ENCODE data around the gene EPHB1. TPM values are rescaled to one million over a fixed set of nuclear protein-coding genes. Genes with fewer than 3 reads are reported as not detected.

EPHB1 gene
- total RNA-seq, 4 donors from 2014 or later = 2.6 to 5.3 (median 3.1) TPM; not detected in 1

DNA sequence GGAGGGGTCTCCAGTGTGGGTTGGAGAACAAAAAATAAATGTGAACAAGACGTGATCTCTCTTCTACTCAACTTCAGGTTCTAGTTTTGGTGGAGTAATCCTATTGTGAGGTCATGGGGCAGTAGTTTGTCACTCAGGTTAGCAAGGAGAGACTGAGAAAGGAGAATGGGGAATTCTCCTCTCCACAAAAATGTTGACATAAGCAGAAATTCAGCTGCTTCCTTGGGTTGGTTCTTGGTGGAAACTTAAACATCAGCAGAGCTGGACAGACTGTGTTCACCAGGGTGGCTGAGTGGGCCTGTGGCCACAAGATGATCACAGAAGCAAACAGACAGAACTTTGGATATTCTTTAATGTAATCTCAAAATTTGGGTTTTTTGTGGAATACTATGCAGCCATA, 78.7 kb downstream of the EPHB1 start:
- no peak overlapping the region for H3K27ac ChIP-seq
- no peaks in the 10 kb centered on the region for H3K4me1 ChIP-seq
- H3K36me3 ChIP-seq = no peaks in the 10 kb centered on the region
- TF ChIP-seq POLR2A (IDR thresholded peaks at IDR 0.05) = no peak
- TF ChIP-seq, protein P1, sequence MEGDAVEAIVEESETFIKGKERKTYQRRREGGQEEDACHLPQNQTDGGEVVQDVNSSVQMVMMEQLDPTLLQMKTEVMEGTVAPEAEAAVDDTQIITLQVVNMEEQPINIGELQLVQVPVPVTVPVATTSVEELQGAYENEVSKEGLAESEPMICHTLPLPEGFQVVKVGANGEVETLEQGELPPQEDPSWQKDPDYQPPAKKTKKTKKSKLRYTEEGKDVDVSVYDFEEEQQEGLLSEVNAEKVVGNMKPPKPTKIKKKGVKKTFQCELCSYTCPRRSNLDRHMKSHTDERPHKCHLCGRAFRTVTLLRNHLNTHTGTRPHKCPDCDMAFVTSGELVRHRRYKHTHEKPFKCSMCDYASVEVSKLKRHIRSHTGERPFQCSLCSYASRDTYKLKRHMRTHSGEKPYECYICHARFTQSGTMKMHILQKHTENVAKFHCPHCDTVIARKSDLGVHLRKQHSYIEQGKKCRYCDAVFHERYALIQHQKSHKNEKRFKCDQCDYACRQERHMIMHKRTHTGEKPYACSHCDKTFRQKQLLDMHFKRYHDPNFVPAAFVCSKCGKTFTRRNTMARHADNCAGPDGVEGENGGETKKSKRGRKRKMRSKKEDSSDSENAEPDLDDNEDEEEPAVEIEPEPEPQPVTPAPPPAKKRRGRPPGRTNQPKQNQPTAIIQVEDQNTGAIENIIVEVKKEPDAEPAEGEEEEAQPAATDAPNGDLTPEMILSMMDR (IDR thresholded peaks at IDR 0.05) = no peak
- intact Hi-C loops (cut with DNase I; ENCODE audit: low total_unique reads) = no loop called here
- no peak for DNase-seq
- H3K9me3 ChIP-seq = no peaks in the 10 kb centered on the region
- H3K27me3 ChIP-seq = no peaks in the 10 kb centered on the region
- H3K4me3 ChIP-seq = no peak overlapping the region

DNA sequence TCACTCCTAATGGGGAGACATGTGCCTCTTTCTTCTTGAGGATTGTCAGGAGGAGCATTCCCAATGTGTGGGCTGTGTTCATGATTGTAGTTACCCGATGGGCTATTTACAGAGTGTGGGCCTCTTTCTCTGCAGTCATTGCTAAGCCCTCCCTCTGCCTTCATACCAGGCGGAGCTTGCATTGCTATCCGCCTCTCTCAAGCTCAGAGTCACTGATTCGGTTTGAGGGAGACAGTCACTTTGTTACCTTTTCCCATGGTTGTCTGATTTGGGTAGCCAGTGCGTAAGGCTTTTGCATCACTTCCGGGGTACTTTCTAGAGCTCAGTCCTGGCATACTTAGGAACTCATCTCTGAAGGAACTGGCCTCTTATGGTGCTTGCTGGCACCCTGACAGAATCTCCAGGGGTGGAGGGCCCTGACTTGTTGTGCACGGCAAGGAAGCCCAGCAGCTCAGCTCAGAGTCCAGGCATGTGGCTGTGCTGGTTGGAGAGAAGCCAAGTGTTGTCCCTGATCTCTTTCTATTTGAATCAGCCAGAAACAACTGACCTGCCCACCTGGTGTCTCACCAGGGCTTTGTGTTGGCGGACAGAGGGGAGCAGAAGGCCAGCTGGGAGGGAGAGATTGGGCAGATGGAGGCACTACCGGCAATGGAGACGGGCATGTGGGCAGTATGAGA, 79.8 kb downstream of the EPHB1 start:
- Histone ChIP-seq H3K36me3 (no peaks in the 10 kb centered on the region), H3K4me1 (no peaks in the 10 kb centered on the region), H3K27me3 (no peaks in the 10 kb centered on the region), H3K9me3 (no peaks in the 10 kb centered on the region), H3K4me3 (no peak overlapping the region), H3K27ac (no peak overlapping the region)
- no peak for DNase-seq
- intact Hi-C loops (cut with DNase I; ENCODE audit: low total_unique reads) = no loop called here
- TF ChIP-seq, protein P1 (IDR thresholded peaks at IDR 0.05) = no peak
- TF ChIP-seq POLR2A (IDR thresholded peaks at IDR 0.05) = no peak

- H3K36me3 ChIP-seq = no peaks in the 10 kb centered on the region
- intact Hi-C loops (cut with DNase I; ENCODE audit: low total_unique reads) = no loop called here
- TF ChIP-seq POLR2A (IDR thresholded peaks at IDR 0.05) = no peak
- TF ChIP-seq, protein P1 (IDR thresholded peaks at IDR 0.05) = no peak
- no peaks in the 10 kb centered on the region for H3K4me1 ChIP-seq
- H3K27ac ChIP-seq = no peak overlapping the region
- H3K9me3 ChIP-seq = no peaks in the 10 kb centered on the region
- H3K4me3 ChIP-seq = no peak overlapping the region
- DNase-seq = no peak
- H3K27me3 ChIP-seq = no peaks in the 10 kb centered on the region
Measured at GRCh38 chr3:134876836-134877235, 81.8 kb downstream of the EPHB1 start.

DNA sequence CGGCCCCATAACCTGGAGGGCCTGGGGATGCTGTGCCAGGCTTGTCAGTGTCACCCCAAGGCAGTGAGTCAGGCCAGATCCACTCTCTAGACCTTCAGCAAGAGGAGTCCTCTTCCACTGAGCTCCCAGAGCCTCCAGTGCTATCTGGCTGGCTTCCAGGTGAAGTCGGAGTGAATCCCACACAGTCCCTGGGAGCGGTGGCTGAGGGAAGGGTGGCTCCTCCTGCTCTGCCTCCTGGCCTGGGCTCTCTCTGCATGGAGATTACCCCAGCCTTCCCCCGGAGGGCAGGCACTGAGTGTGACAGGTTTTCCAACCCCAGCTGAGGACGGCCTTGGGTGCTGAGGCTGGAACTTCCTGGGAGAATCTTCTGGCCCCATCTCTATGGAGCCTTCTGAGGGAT, 82.7 kb downstream of the EPHB1 start:
- H3K4me3 ChIP-seq = no peak overlapping the region
- H3K36me3 ChIP-seq = no peaks in the 10 kb centered on the region
- H3K27ac ChIP-seq = no peak overlapping the region
- no peak for DNase-seq
- H3K9me3 ChIP-seq = no peaks in the 10 kb centered on the region
- H3K27me3 ChIP-seq = no peaks in the 10 kb centered on the region
- TF ChIP-seq POLR2A (IDR thresholded peaks at IDR 0.05) = no peak
- TF ChIP-seq, protein P1 (IDR thresholded peaks at IDR 0.05) = no peak
- no peaks in the 10 kb centered on the region for H3K4me1 ChIP-seq
- intact Hi-C loops (cut with DNase I; ENCODE audit: low total_unique reads) = no loop called here

DNA sequence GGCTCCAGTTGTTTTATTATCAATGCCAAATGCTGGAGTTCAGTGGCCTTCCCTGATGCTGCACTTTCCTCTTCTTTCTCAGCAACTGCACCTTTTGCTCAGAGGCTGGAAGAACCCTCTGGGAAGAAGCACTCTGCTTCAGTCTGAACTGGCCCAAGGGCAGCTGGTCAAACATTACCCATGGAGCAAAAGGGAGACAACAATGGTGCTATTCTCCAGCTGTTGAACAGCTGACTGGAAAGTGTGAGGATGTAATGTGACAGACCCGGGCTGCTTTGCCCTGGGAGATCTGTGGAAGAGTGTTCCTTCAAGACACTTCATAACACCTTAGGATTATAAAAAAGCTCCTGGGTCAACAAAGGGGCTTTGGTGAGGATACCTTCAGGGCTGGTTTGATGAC, 84.9 kb downstream of the EPHB1 start:
- intact Hi-C loops (cut with DNase I; ENCODE audit: low total_unique reads) = no loop called here
- no peak for DNase-seq
- Histone ChIP-seq H3K27me3 (no peaks in the 10 kb centered on the region), H3K4me3 (no peak overlapping the region), H3K27ac (no peak overlapping the region), H3K9me3 (no peaks in the 10 kb centered on the region), H3K4me1 (no peaks in the 10 kb centered on the region), H3K36me3 (no peaks in the 10 kb centered on the region)
- TF ChIP-seq, protein P1 (IDR thresholded peaks at IDR 0.05) = no peak
- TF ChIP-seq POLR2A (IDR thresholded peaks at IDR 0.05) = no peak

Measured in uterus (tissue), 4 donors.